ENCODE results near the gene FHOD3.

FHOD3 gene

GRCh38 chr18:36403896-36404820 is 106.6 kb downstream of the FHOD3 start:
- DNase-seq (ENCODE audit: insufficient read length, low spot score) = no peak
- no peak for TF ChIP-seq SPI1 (IDR thresholded peaks at IDR 0.05; ENCODE audit: low read depth, low read length)
- no peak for TF ChIP-seq POU2F2 (IDR thresholded peaks at IDR 0.05; ENCODE audit: low read depth, low read length)
- no peak for TF ChIP-seq POLR2A (IDR thresholded peaks at IDR 0.05; ENCODE audit: low read depth, low read length)
- no peak for TF ChIP-seq TAF1 (IDR thresholded peaks at IDR 0.05; ENCODE audit: low read depth, low read length)
- no peak for TF ChIP-seq PAX5 (IDR thresholded peaks at IDR 0.05; ENCODE audit: insufficient read depth, low read length, severe bottlenecking)
- TF ChIP-seq POLR2AphosphoS5 (IDR thresholded peaks at IDR 0.05; ENCODE audit: low read depth, low read length) = no peak
- no peak for FAIRE-seq

GRCh38 chr18:36405611-36406010 is 108.1 kb downstream of the FHOD3 start:
- FAIRE-seq (no peak), DNase-seq (ENCODE audit: insufficient read length, low spot score) (no peak)
- TF ChIP-seq POLR2A (IDR thresholded peaks at IDR 0.05; ENCODE audit: low read depth, low read length) = no peak

- no peak for TF ChIP-seq POLR2A (IDR thresholded peaks at IDR 0.05; ENCODE audit: low read depth, low read length)
- TF ChIP-seq POLR2AphosphoS5 (IDR thresholded peaks at IDR 0.05; ENCODE audit: low read depth, low read length) = no peak
- FAIRE-seq = no peak
These were observed 109.3 kb downstream of the FHOD3 start for GRCh38 chr18:36406805-36407204.

GRCh38 chr18:36408606-36409005 is 111.1 kb downstream of the FHOD3 start:
- no peak for FAIRE-seq

More at GRCh38 chr18:36406805-36407204, 109.3 kb downstream of the FHOD3 start:
- DNase-seq (ENCODE audit: insufficient read length, low spot score) = no peak

GRCh38 chr18:36409779-36410178 is 112.3 kb downstream of the FHOD3 start:
- DNase-seq (ENCODE audit: insufficient read length, low spot score) = no peak
- TF ChIP-seq POU2F2 (IDR thresholded peaks at IDR 0.05; ENCODE audit: low read depth, low read length) = no peak
- no peak for TF ChIP-seq PAX5 (IDR thresholded peaks at IDR 0.05; ENCODE audit: insufficient read depth, low read length, severe bottlenecking)
- no peak for TF ChIP-seq SPI1 (IDR thresholded peaks at IDR 0.05; ENCODE audit: low read depth, low read length)
- no peak for TF ChIP-seq POLR2A (IDR thresholded peaks at IDR 0.05; ENCODE audit: low read depth, low read length)
- TF ChIP-seq POLR2AphosphoS5 (IDR thresholded peaks at IDR 0.05; ENCODE audit: low read depth, low read length) = no peak
- TF ChIP-seq TAF1 (IDR thresholded peaks at IDR 0.05; ENCODE audit: low read depth, low read length) = no peak
- FAIRE-seq = no peak

More at GRCh38 chr18:36408606-36409005, 111.1 kb downstream of the FHOD3 start:
- TF ChIP-seq POLR2AphosphoS5 (IDR thresholded peaks at IDR 0.05; ENCODE audit: low read depth, low read length) (no peak), POU2F2 (IDR thresholded peaks at IDR 0.05; ENCODE audit: low read depth, low read length) (no peak), PAX5 (IDR thresholded peaks at IDR 0.05; ENCODE audit: insufficient read depth, low read length, severe bottlenecking) (no peak), POLR2A (IDR thresholded peaks at IDR 0.05; ENCODE audit: low read depth, low read length) (no peak), TAF1 (IDR thresholded peaks at IDR 0.05; ENCODE audit: low read depth, low read length) (no peak), SPI1 (IDR thresholded peaks at IDR 0.05; ENCODE audit: low read depth, low read length) (no peak)
- DNase-seq (ENCODE audit: insufficient read length, low spot score) = no peak

- FAIRE-seq (no peak), DNase-seq (ENCODE audit: insufficient read length, low spot score) (no peak)
- no peak for TF ChIP-seq POLR2AphosphoS5 (IDR thresholded peaks at IDR 0.05; ENCODE audit: low read depth, low read length)
These were observed 112.8 kb downstream of the FHOD3 start for GRCh38 chr18:36410346-36410745.

- TF ChIP-seq SPI1 (IDR thresholded peaks at IDR 0.05; ENCODE audit: low read depth, low read length) (no peak), PAX5 (IDR thresholded peaks at IDR 0.05; ENCODE audit: insufficient read depth, low read length, severe bottlenecking) (no peak), POLR2AphosphoS5 (IDR thresholded peaks at IDR 0.05; ENCODE audit: low read depth, low read length) (no peak), TAF1 (IDR thresholded peaks at IDR 0.05; ENCODE audit: low read depth, low read length) (no peak), POU2F2 (IDR thresholded peaks at IDR 0.05; ENCODE audit: low read depth, low read length) (no peak), POLR2A (IDR thresholded peaks at IDR 0.05; ENCODE audit: low read depth, low read length) (no peak)
- FAIRE-seq (no peak), DNase-seq (ENCODE audit: insufficient read length, low spot score) (no peak)
These were observed 114.2 kb downstream of the FHOD3 start for GRCh38 chr18:36411745-36412168.

GRCh38 chr18:36412778-36413177 is 115.3 kb downstream of the FHOD3 start:
- DNase-seq (ENCODE audit: insufficient read length, low spot score) (no peak), FAIRE-seq (no peak)
- no peak for TF ChIP-seq POLR2AphosphoS5 (IDR thresholded peaks at IDR 0.05; ENCODE audit: low read depth, low read length)
- TF ChIP-seq POLR2A (IDR thresholded peaks at IDR 0.05; ENCODE audit: low read depth, low read length) = no peak
- TF ChIP-seq TAF1 (IDR thresholded peaks at IDR 0.05; ENCODE audit: low read depth, low read length) = no peak
- TF ChIP-seq PAX5 (IDR thresholded peaks at IDR 0.05; ENCODE audit: insufficient read depth, low read length, severe bottlenecking) = no peak
- TF ChIP-seq POU2F2 (IDR thresholded peaks at IDR 0.05; ENCODE audit: low read depth, low read length) = no peak
- no peak for TF ChIP-seq SPI1 (IDR thresholded peaks at IDR 0.05; ENCODE audit: low read depth, low read length)

- no peak for TF ChIP-seq TAF1 (IDR thresholded peaks at IDR 0.05; ENCODE audit: low read depth, low read length)
- TF ChIP-seq SPI1 (IDR thresholded peaks at IDR 0.05; ENCODE audit: low read depth, low read length) = no peak
- no peak for TF ChIP-seq POU2F2 (IDR thresholded peaks at IDR 0.05; ENCODE audit: low read depth, low read length)
- TF ChIP-seq POLR2A (IDR thresholded peaks at IDR 0.05; ENCODE audit: low read depth, low read length) = no peak
- no peak for TF ChIP-seq POLR2AphosphoS5 (IDR thresholded peaks at IDR 0.05; ENCODE audit: low read depth, low read length)
- TF ChIP-seq PAX5 (IDR thresholded peaks at IDR 0.05; ENCODE audit: insufficient read depth, low read length, severe bottlenecking) = no peak
- DNase-seq (ENCODE audit: insufficient read length, low spot score) = no peak
- FAIRE-seq = no peak
These were observed 117.7 kb downstream of the FHOD3 start for GRCh38 chr18:36415171-36415570.

- no peak for DNase-seq (ENCODE audit: insufficient read length, low spot score)
- no peak for FAIRE-seq
- TF ChIP-seq POLR2A (IDR thresholded peaks at IDR 0.05; ENCODE audit: low read depth, low read length) = no peak
- TF ChIP-seq POU2F2 (IDR thresholded peaks at IDR 0.05; ENCODE audit: low read depth, low read length) = no peak
- TF ChIP-seq POLR2AphosphoS5 (IDR thresholded peaks at IDR 0.05; ENCODE audit: low read depth, low read length) = no peak
- no peak for TF ChIP-seq TAF1 (IDR thresholded peaks at IDR 0.05; ENCODE audit: low read depth, low read length)
- no peak for TF ChIP-seq SPI1 (IDR thresholded peaks at IDR 0.05; ENCODE audit: low read depth, low read length)
- TF ChIP-seq PAX5 (IDR thresholded peaks at IDR 0.05; ENCODE audit: insufficient read depth, low read length, severe bottlenecking) = no peak
These were observed 118.1 kb downstream of the FHOD3 start for GRCh38 chr18:36415625-36416024.

All from GM12891 (cell line).